Breast epithelium (tissue), 4 donors: Measurements from ENCODE around the gene TEAD3. TPM values are rescaled to one million over a fixed set of nuclear protein-coding genes. Genes with fewer than 3 reads are reported as not detected.

Source experiments
- DNase-seq, 2 donors: peaks; one replicate each; pipeline ENCODE4 v3.0.0-alpha.2; 2019; ENCODE audit warnings: low spot score in 2 of 2
- H3K27ac ChIP-seq, 2 donors: fragments of 200-600 bp; sonication (generic) in 1 of 2; one replicate each; pipeline ENCODE4 v1.5.1; 2016 to 2019; ENCODE audit warnings: mild to moderate bottlenecking in 1 of 2
- H3K27me3 ChIP-seq, 2 donors: fragments of 200-600 bp; sonication (generic) in 1 of 2; one replicate each; pipeline versions ENCODE4 v1.5.1 to v1.6.0; 2017 to 2019; ENCODE audit warnings: control low read depth in 1 of 2, mild to moderate bottlenecking in 1 of 2
- H3K36me3 ChIP-seq: fragments of 200-600 bp; one replicate; pipeline ENCODE4 v1.5.1; 2019
- H3K4me1 ChIP-seq, 2 donors: fragments of 200-600 bp; sonication (generic); one replicate each; pipeline ENCODE4 v1.5.1; 2016 to 2019; ENCODE audit warnings: control low read depth in 1 of 2
- H3K4me3 ChIP-seq, 3 donors: fragments of 200-600 bp; sonication (generic); 1 replicate in 2 of 3; 2 replicates in 1 of 3; pipeline ENCODE4 v1.5.1; 2016 to 2019; ENCODE audit warnings: mild to moderate bottlenecking in 3 of 3, moderate library complexity in 2 of 3
- H3K9me3 ChIP-seq, 2 donors: fragments of 200-600 bp; sonication (generic) in 1 of 2; one replicate each; pipeline ENCODE4 v1.5.1; 2016 to 2019; ENCODE audit warnings: control low read depth in 1 of 2
- POLR2A ChIP-seq: fragments of 450-650 bp; IDR thresholded peaks from one replicate; pipeline ENCODE4 v1.6.1; 2016; ENCODE audit warnings: antibody characterized with exemption, mild to moderate bottlenecking, moderate library complexity
- POLR2AphosphoS5 ChIP-seq, 3 donors: sonication (generic); formaldehyde crosslinking; IDR thresholded peaks; one replicate each; pipeline ENCODE4 v1.6.1; 2017; ENCODE audit warnings: antibody characterized with exemption in 3 of 3
- intact Hi-C: fragments of 100-400 bp; cut with DNase I; formaldehyde crosslinking; loops from one replicate; pipeline ENCODE4 v1.15.1; 2023; ENCODE audit warnings: low total_unique reads
- total RNA-seq, 3 donors: library from RNA; depleted of rRNA; stranded (reverse); fragments of >200 nt; gene quantifications; one replicate each; pipeline ENCODE4 v1.1.0, GENCODE V29; 2016
- TF ChIP-seq, protein P1 (sequence below), 3 donors: fragments of 450-650 bp; IDR thresholded peaks; one replicate each; pipeline ENCODE4 v1.5.1; 2016 to 2017; ENCODE audit warnings: antibody characterized with exemption in 3 of 3, mild to moderate bottlenecking in 3 of 3, moderate library complexity in 3 of 3

TEAD3 gene
- total RNA-seq, 3 donors from 2014 or later: 5.6 to 28.2 (median 26.2) TPM

DNA sequence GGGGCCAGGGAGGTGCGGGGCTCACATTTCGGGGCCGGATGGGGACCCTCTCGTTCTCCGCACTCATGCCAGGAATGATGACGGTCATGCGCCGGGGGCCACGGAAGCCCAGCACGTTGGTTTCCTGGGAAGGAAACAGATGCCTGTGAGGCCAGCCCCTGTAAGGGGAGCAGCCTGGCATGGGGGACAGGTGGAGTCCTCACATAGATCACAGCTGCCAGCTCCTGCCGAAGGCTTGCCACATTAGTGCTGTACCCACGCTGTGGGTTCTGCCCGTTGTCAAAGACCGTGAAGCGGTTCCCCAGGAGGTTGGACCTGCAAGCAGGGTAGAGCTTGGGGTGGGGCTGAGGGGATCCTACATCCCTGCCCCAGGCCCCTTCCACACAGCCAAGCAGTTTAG is 6.7 kb upstream of the TEAD3 start:
- intact Hi-C loops: no loop called here
- H3K36me3 ChIP-seq: no peaks in the 10 kb centered on the region
- H3K4me1 ChIP-seq: no peaks in the 10 kb centered on the region
- TF ChIP-seq, protein P1, sequence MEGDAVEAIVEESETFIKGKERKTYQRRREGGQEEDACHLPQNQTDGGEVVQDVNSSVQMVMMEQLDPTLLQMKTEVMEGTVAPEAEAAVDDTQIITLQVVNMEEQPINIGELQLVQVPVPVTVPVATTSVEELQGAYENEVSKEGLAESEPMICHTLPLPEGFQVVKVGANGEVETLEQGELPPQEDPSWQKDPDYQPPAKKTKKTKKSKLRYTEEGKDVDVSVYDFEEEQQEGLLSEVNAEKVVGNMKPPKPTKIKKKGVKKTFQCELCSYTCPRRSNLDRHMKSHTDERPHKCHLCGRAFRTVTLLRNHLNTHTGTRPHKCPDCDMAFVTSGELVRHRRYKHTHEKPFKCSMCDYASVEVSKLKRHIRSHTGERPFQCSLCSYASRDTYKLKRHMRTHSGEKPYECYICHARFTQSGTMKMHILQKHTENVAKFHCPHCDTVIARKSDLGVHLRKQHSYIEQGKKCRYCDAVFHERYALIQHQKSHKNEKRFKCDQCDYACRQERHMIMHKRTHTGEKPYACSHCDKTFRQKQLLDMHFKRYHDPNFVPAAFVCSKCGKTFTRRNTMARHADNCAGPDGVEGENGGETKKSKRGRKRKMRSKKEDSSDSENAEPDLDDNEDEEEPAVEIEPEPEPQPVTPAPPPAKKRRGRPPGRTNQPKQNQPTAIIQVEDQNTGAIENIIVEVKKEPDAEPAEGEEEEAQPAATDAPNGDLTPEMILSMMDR (IDR thresholded peaks at IDR 0.05): no peak
- TF ChIP-seq POLR2AphosphoS5 (IDR thresholded peaks at IDR 0.05) (no peak), POLR2A (no peak)
- H3K27ac ChIP-seq: no peak overlapping the region
- H3K27me3 ChIP-seq: peaks cover 3 to 7% of the 10 kb centered on the region in 2 donors
- DNase-seq: no peak
- H3K4me3 ChIP-seq: no peak overlapping the region
- H3K9me3 ChIP-seq: no peaks in the 10 kb centered on the region

DNA sequence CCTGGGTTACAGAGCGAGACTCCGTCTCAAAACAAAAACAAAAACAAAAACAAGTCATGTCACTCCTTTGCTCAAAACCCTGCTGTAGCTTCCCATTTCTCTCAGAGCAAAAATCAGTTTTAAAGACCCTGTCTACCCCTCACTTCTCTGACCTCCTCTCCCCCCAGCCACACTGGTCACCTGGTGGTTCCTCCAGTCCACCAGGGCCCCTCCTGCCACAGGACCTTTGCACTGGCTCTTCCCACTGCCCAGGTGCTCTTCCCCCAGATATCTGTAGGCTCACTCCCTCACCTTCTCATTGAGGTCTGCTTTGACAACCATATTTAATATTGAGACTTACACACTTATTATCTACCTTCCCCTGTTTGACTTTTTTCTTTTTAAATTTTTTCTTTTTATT is 4.9 kb upstream of the TEAD3 start:
- H3K9me3 ChIP-seq: no peaks in the 10 kb centered on the region
- DNase-seq: no peak
- H3K27me3 ChIP-seq: peaks cover 3 to 7% of the 10 kb centered on the region in 2 donors
- TF ChIP-seq POLR2AphosphoS5 (IDR thresholded peaks at IDR 0.05): no peak
- TF ChIP-seq POLR2A: no peak
- no peaks in the 10 kb centered on the region for H3K36me3 ChIP-seq
- H3K27ac ChIP-seq: no peak overlapping the region
- intact Hi-C loops: no loop called here
- no peak overlapping the region for H3K4me3 ChIP-seq
- no peaks in the 10 kb centered on the region for H3K4me1 ChIP-seq

DNA sequence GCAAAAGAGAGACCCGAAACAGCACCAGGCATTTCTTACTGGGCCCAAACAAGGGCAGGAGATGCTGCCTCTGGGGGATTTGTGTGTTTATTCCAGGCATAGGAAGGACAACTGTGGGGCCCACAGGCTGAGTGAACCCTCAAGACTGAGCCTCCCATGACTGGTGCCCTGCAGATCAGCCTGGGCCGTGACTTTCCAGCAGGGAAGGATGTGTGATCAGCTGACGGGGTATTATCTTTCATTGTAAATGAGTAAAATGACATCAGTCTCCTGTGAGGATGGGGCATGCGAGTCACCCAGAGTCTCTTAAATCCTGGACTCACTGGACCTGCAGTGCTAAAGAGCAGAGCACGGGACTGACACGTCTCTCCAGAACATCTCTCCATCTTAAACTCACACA is 3.9 kb upstream of the TEAD3 start:
- Histone ChIP-seq H3K27ac (no peak overlapping the region), H3K4me3 (no peak overlapping the region), H3K4me1 (no peaks in the 10 kb centered on the region), H3K9me3 (no peaks in the 10 kb centered on the region), H3K36me3 (no peaks in the 10 kb centered on the region), H3K27me3 (peaks cover 0 to under 1% of the 10 kb centered on the region in 2 donors)
- DNase-seq: no peak
- no peak for TF ChIP-seq POLR2AphosphoS5 (IDR thresholded peaks at IDR 0.05)
- TF ChIP-seq POLR2A: no peak
- TF ChIP-seq, protein P1 (IDR thresholded peaks at IDR 0.05): no peak
- intact Hi-C loops: no loop called here

DNA sequence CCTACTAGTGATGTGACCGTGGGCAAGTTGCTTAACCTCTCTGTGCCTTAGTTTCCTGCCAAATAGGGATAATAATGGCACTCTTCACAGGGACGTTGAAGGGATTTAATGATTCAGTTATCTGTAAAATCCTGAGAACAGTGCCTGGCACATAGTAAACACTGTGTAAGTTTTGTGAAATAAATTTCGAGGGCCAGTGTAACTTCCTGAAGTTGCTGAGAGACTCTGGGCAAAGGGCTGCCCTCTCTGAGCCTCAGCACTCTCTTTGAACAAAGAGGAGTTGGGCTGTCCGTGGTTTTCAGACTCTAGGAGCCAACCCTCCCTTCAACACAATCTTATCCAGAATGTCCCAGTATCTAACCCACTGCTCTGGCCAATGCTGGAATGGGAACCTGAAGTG is 2.5 kb upstream of the TEAD3 start:
- no peak for DNase-seq
- Histone ChIP-seq H3K4me1 (peaks cover 3 to 8% of the 10 kb centered on the region in 2 donors), H3K9me3 (no peaks in the 10 kb centered on the region), H3K27me3 (no peaks in the 10 kb centered on the region), H3K36me3 (no peaks in the 10 kb centered on the region), H3K4me3 (no peak overlapping the region), H3K27ac (no peak overlapping the region)
- TF ChIP-seq, protein P1 (IDR thresholded peaks at IDR 0.05): no peak
- TF ChIP-seq POLR2A (no peak), POLR2AphosphoS5 (IDR thresholded peaks at IDR 0.05) (no peak)
- intact Hi-C loops: no loop called here

DNA sequence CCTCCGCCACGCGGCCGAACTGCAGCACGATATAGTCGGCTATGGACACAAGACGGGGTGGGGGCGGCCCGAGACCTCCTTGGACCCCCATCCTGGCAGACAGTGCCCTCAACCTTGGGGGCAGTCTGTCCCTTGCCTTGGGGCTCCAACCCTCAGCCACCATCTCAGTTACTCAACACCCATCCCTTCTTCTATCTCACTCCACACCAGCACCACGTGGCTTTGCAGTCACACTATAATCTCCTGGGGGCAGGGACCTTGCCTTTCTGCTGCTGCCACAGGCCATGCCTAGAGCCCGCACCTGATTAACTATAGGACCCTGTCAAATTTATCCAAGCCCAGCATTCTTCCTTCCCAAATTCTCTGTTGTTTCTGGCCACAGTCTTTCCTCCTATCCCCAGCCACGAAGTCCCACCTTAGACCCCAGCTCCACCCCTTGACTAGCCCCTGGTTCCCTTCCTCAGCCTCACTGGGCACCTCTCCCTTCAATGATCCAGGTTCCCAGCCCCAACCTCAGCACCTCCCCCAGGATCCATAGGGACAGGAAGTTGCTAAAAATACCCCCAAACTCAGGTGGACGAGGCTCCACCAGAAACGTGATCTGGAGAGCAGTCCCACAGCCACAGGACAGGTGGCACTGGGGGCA is 1.7 kb upstream of the TEAD3 start:
- Histone ChIP-seq H3K36me3 (no peaks in the 10 kb centered on the region), H3K4me1 (peaks cover 7 to 17% of the 10 kb centered on the region in 2 donors), H3K27me3 (no peaks in the 10 kb centered on the region), H3K27ac (peak overlapping the region; percentile 98 to 99), H3K4me3 (peak overlapping the region; percentile 76 to 98 (median 93)), H3K9me3 (no peaks in the 10 kb centered on the region)
- intact Hi-C loops: no loop called here
- DNase-seq: no peak
- TF ChIP-seq POLR2AphosphoS5 (IDR thresholded peaks at IDR 0.05) (no peak), POLR2A (no peak)
- TF ChIP-seq, protein P1 (IDR thresholded peaks at IDR 0.05): no peak
